Aorta (tissue), 5 donors: ENCODE measurements around the gene PPTC7. TPM values are rescaled to one million over a fixed set of nuclear protein-coding genes. Genes with fewer than 3 reads are reported as not detected.
A peak's percentile ranks its signal among the peaks of the same experiment; 100 is the strongest.

ENCODE experiments used
- ATAC-seq: fragments of 200-7000 bp; cut with Tn5 transposase; one replicate; pipeline ENCODE4 v1.9.1; 2022; ENCODE audit warnings: moderate library complexity; ENCODE audit not compliant: low FRiP score
- DNase-seq, 2 donors: peaks; one replicate each; pipeline ENCODE4 v3.0.0-alpha.2; 2020
- H3K27ac ChIP-seq, 2 donors: one replicate each; pipeline ENCODE4 v1.5.1; 2013; ENCODE audit warnings: low read length in 2 of 2, mild to moderate bottlenecking in 2 of 2, moderate library complexity in 2 of 2, control low read depth in 1 of 2, inconsistent platforms in 1 of 2, low read depth in 1 of 2
- H3K27me3 ChIP-seq, 2 donors: one replicate each; pipeline ENCODE4 v1.6.1; 2013; ENCODE audit warnings: control low read depth in 1 of 2, low read length in 1 of 2, mild to moderate bottlenecking in 1 of 2, moderate library complexity in 1 of 2; ENCODE audit not compliant: insufficient read depth in 2 of 2, control insufficient read depth in 1 of 2
- H3K36me3 ChIP-seq, 2 donors: one replicate each; pipeline ENCODE4 v1.6.1; 2013; ENCODE audit warnings: control low read depth in 1 of 2, low read length in 1 of 2, mild to moderate bottlenecking in 1 of 2; ENCODE audit not compliant: insufficient read depth in 2 of 2, control insufficient read depth in 1 of 2
- H3K4me1 ChIP-seq, 2 donors: one replicate each; pipeline ENCODE4 v1.6.1; 2013; ENCODE audit warnings: low read length in 2 of 2, control low read depth in 1 of 2, mild to moderate bottlenecking in 1 of 2, moderate library complexity in 1 of 2; ENCODE audit not compliant: insufficient read depth in 2 of 2, control insufficient read depth in 1 of 2
- H3K4me3 ChIP-seq, 2 donors: one replicate each; pipeline ENCODE4 v1.5.1; 2013; ENCODE audit warnings: low read length in 2 of 2, control low read depth in 1 of 2, mild to moderate bottlenecking in 1 of 2
- H3K9me3 ChIP-seq: one replicate; pipeline ENCODE4 v1.6.1; 2013; ENCODE audit warnings: mild to moderate bottlenecking, low read length; ENCODE audit not compliant: control insufficient read depth
- WGBS, 2 donors: extraction: QIAGEN DNeasy Blood & Tissue Kit; methylation state at CpG; one replicate each; pipeline ENCODE4 v1.1.7; 2013; 5-methylcytosine and 5-hydroxymethylcytosine counted together
- intact Hi-C, 2 donors: fragments of 100-400 bp; cut with DNase I; formaldehyde crosslinking; loops; one replicate each; pipeline versions ENCODE4 v1.14.2 to v1.15.0; 2022
- long read RNA-seq, 2 donors: library from polyadenylated mRNA; unstranded; transcript quantifications; one replicate each; pipeline ENCODE4 v2.0.0, GENCODE V29; 2020 to 2021
- polyA plus RNA-seq, 2 donors: library from polyadenylated mRNA; stranded (reverse); fragments of 200-250 nt; gene quantifications; one replicate each; pipeline ENCODE4 v1.2.3, GENCODE V29; 2013
- total RNA-seq, 2 donors: library from RNA; stranded (reverse); fragmentation: NEBNext Ultra II Directional; extraction: Animal tissue kit (Norgen Biotek cat#: 25700); gene quantifications; one replicate each; pipeline ENCODE4 v1.2.1, GENCODE V29; 2021
- donor health status: healthy with polysubstance abuse.
- donor health status: Bipolar disorder and iron deficiency.
- donor health status: DM: no; HTN: no; CAD: no.
- donor health status: DM: no; HTN: no; CAD: no.
- donor health status: DM: yes; HTN: yes; CAD: no.

Gene PPTC7, protein sequence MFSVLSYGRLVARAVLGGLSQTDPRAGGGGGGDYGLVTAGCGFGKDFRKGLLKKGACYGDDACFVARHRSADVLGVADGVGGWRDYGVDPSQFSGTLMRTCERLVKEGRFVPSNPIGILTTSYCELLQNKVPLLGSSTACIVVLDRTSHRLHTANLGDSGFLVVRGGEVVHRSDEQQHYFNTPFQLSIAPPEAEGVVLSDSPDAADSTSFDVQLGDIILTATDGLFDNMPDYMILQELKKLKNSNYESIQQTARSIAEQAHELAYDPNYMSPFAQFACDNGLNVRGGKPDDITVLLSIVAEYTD
- total RNA-seq: 10 to 100 TPM; 17.1 to 21.8 TPM
- 1 to 10 TPM; 8.5 to 9.5 TPM for polyA plus RNA-seq
- long read RNA-seq, donor 1, partial matches to known transcripts: 0 of 7 reads
- long read RNA-seq, donor 1, other reads (novel, unspliced or antisense): 7 of 7 reads
- long read RNA-seq, donor 2, full-length matches to known transcripts: 2 of 3 reads
- long read RNA-seq, donor 2, partial matches to known transcripts: 0 of 3 reads
- long read RNA-seq, donor 2, other reads (novel, unspliced or antisense): 1 of 3 reads

DNA sequence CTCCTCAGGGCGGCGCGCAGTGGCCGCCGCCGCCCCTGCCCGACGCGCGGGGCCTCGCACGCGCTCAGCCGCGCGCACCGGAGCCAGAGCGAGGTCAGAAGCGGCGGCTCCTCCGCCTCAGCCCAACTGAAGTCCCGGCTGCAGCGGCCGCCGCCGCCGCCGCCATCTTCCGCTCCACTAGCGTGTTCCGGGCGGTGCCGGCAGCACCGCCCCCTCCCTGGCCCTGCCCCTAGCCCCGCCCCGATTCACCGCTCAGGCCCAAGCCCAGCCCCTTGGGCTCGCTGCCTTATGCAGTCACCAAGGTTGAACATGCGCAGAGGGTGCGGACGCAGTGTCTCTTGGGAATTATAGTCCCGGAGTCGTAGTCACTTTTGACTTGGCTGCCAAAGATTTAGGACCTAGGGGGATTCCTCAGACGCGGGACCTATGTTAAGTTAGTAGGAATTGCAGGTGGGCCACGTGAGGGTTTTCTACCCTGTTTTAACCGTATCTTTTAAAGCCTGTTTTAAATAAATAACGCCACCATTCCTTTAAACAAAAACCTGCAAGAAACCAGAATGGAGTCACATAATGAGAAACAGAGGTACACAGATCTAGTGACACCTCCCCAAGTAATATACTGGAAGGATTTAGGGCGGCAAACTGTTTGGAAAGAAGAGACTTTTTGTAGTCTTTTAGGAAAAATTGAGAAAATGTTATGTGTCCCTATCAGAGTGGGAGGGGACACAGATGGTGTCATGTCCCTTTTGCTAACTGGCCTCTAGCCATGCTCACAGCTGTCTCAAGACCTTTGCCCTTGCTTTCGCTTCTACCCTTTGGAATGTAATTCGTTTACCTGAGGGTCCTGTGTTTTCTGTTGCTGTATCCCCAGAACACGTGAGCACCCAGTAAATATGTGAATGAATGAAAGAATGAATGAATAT, at the start of gene PPTC7:
PPTC7 (minus strand) TSS at position 182 of the 923 bp plus-strand sequence. CDS start 287 bp downstream, outside the sequence.
- peak; percentile 98 to 99 for DNase-seq
- H3K36me3 ChIP-seq: no peaks in the 10 kb centered on the region
- 2 to 3% methylated on average over 27 to 52 of the region's 52 CpGs for WGBS, 2 donors
- H3K4me3 ChIP-seq: peak within 1 kb of the TSS; percentile 69 to 93
- ATAC-seq: peak; percentile 99
- H3K4me1 ChIP-seq: no peaks in the 10 kb centered on the region
- peak within 1 kb of the TSS; percentile 50 for H3K27ac ChIP-seq
- no peaks in the 10 kb centered on the region for H3K27me3 ChIP-seq
- intact Hi-C loops: loop anchor here (5.0 kb wide), 3 partner anchors 41 to 81 kb away; partner anchors contain the start of genes RAD9B (in 1 of the 2) and VPS29 (in 1 of the 2)
- H3K9me3 ChIP-seq: no peaks in the 10 kb centered on the region

DNA sequence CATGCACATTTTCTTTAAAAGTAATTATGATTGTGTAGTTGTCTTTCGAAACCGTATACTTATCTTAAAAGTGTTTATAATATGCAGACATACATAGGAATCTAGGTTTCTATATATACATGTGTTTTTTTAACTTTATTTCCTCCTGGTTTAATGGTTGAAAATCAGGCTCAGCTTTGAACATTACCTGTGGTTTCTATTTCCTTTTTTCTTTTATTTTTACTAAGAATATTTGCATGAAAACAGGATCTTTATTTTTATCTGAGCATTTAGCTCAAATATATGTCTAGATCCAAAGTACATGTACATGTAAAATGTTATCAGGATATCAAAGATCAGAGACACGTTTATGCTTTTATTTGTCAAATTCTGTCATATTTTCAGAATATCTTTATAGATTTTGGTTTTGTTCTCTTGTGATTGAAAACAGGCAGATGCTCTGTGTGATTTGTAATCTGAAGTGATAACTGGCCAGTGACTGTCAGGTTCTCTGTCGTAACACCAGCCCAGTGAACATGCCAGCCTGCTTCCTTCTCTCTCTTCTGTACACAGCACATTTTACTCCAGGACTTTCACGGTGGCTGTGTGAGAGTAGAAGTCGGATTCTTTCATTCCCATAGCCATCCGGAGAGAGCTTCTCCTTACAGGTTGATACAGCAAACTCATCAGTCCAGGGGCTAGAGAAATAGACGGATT, 44.5 kb upstream of the PPTC7 start:
- no peak for ATAC-seq
- no peaks in the 10 kb centered on the region for H3K9me3 ChIP-seq
- H3K36me3 ChIP-seq: peaks cover 0 to 3% of the 10 kb centered on the region in 2 donors
- H3K4me3 ChIP-seq: no peak overlapping the region
- intact Hi-C loops: no loop called here
- no peaks in the 10 kb centered on the region for H3K27me3 ChIP-seq
- WGBS, 2 donors: 86 to 87% methylated on average over 8 of the region's 8 CpGs
- DNase-seq: no peak
- H3K4me1 ChIP-seq: no peaks in the 10 kb centered on the region
- H3K27ac ChIP-seq: no peak overlapping the region

GRCh38 chr12:110622582-110622981, 39.5 kb upstream of the PPTC7 start:
- WGBS, 2 donors: 95 to 97% methylated on average over 3 of the region's 3 CpGs
- H3K27me3 ChIP-seq: no peaks in the 10 kb centered on the region
- no peak overlapping the region for H3K27ac ChIP-seq
- H3K4me1 ChIP-seq: no peaks in the 10 kb centered on the region
- H3K36me3 ChIP-seq: no peaks in the 10 kb centered on the region
- no peak overlapping the region for H3K4me3 ChIP-seq
- intact Hi-C loops: no loop called here
- DNase-seq: no peak
- H3K9me3 ChIP-seq: no peaks in the 10 kb centered on the region
- no peak for ATAC-seq

GRCh38 chr12:110619534-110619953, 36.4 kb upstream of the PPTC7 start:
- H3K4me3 ChIP-seq: no peak overlapping the region
- no peaks in the 10 kb centered on the region for H3K4me1 ChIP-seq
- DNase-seq (no peak), ATAC-seq (no peak)
- no peaks in the 10 kb centered on the region for H3K9me3 ChIP-seq
- H3K36me3 ChIP-seq: no peaks in the 10 kb centered on the region
- H3K27ac ChIP-seq: no peak overlapping the region
- intact Hi-C loops: no loop called here
- 82 to 84% methylated on average over 4 of the region's 4 CpGs for WGBS, 2 donors
- H3K27me3 ChIP-seq: no peaks in the 10 kb centered on the region

DNA sequence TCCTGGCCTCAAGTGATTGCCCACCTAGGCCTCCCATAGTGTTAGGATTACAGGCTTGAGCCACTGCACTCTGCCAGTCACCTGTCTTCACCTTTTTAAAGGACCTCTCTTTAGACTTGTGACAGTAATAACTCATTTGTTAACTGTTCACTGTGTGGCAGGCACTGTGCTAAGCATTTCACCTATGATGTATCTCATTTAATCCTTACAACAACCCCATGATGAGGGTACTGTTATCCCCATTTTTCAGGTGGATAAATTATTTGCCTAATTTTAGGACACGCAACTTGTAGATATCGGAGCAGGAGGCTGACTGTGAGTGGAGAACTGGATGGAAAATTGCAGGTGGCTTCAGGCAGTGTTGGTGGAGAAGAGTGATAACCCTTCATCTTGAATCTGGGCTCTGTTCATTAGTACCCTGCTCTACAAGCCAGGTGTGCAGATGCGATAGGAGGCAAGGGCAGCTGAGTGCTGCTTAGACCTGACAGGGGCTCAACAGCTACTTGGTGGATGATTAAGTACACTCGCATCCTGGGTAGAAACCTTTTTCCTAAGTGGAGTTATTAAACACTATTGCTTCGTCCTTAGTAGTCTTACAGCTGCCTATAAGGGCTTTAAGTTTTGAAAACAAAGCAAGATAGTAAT, 33.5 kb upstream of the PPTC7 start:
- no peak for DNase-seq
- Histone ChIP-seq H3K4me3 (no peak overlapping the region), H3K36me3 (no peaks in the 10 kb centered on the region), H3K4me1 (no peaks in the 10 kb centered on the region), H3K9me3 (no peaks in the 10 kb centered on the region), H3K27ac (no peak overlapping the region), H3K27me3 (no peaks in the 10 kb centered on the region)
- WGBS, 2 donors: 95 to 96% methylated on average over 5 of the region's 5 CpGs
- ATAC-seq: no peak
- intact Hi-C loops: no loop called here

DNA sequence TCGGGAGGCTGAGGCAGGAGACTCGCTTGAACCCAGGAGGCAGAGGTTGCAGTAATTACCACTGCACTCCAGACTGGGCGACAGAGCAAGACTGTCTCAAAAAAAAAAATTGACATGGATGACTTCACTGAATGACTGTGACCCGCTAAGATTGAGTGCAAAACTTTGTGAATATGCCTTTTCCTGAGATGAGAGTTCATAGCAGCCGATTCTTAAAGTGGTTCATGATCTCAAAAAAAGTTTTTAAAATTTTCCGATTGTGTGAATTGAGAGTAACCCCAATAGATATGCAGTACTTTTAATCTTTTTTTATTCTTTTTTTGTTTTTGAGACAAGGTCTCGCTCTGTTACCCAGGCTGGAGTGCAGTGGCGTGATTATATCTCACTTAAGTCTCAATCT, 32.1 kb upstream of the PPTC7 start:
- WGBS, 2 donors: 92% methylated on average over 8 of the region's 8 CpGs
- ATAC-seq: no peak
- H3K36me3 ChIP-seq: no peaks in the 10 kb centered on the region
- H3K27ac ChIP-seq: no peak overlapping the region
- no peaks in the 10 kb centered on the region for H3K4me1 ChIP-seq
- no peak for DNase-seq
- H3K27me3 ChIP-seq: no peaks in the 10 kb centered on the region
- intact Hi-C loops: no loop called here
- H3K4me3 ChIP-seq: no peak overlapping the region
- H3K9me3 ChIP-seq: no peaks in the 10 kb centered on the region

DNA sequence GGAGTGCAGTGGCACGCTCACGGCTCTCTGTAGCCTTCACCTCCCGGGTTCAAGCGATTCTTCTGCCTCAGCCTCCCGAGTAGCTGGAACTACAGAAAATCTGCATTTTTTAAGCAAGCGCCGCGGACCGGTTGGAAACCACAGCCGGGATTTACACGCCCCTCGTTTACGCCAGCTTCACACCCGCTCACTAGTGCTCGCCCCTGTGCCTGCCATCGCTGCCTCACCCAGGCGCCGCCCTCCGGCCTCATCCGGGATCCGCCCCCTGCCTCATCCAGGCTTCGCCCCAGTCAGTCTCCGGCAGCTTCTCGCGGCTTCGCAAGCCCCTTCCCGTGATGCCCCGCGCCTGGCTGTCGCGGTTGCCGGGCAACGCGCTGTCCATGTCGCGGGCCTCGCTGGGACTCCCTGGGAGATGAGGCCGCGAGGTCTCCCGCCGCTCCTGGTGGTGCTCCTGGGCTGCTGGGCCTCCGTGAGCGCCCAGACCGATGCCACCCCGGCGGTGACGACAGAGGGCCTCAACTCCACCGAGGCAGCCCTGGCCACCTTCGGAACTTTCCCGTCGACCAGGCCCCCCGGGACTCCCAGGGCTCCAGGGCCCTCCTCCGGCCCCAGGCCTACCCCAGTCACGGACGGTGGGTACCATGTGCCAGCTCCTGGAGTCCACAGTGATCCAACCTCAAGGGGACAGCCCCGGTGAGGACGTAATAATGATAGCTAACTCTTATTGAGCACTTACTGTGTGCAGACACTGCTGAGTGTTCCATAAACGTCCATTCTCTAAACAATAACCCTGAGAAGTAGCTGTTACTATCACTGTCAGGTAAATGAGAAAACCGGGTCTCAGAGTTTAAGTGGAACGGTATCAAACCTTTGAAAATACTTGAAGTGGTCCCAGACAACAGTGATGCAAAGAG, 30.9 kb upstream of the PPTC7 start, which contains the start of gene TCTN1:
TCTN1 (plus strand) TSS at position 359 of the 914 bp plus-strand sequence; CDS start at position 413, 54 bp downstream.
- ATAC-seq (peak; percentile 99), DNase-seq (peak; percentile 99 to 100)
- H3K27ac ChIP-seq: no peak within 1 kb of the TSS
- intact Hi-C loops: no loop called here
- H3K36me3 ChIP-seq: no peaks in the 10 kb centered on the region
- no peaks in the 10 kb centered on the region for H3K27me3 ChIP-seq
- peak within 1 kb of the TSS; percentile 10 to 56 for H3K4me3 ChIP-seq
- WGBS, 2 donors: 2 to 3% methylated on average over 59 to 60 of the region's 60 CpGs
- no peaks in the 10 kb centered on the region for H3K4me1 ChIP-seq
- H3K9me3 ChIP-seq: no peaks in the 10 kb centered on the region
